ENCODE measurements around the gene TMEM30B.
"Not testable (repeated sequence)": the region's sequence is repeated elsewhere in the genome, so short reads cannot be mapped to it uniquely, and the experiment has no call there.

TMEM30B gene

DNA sequence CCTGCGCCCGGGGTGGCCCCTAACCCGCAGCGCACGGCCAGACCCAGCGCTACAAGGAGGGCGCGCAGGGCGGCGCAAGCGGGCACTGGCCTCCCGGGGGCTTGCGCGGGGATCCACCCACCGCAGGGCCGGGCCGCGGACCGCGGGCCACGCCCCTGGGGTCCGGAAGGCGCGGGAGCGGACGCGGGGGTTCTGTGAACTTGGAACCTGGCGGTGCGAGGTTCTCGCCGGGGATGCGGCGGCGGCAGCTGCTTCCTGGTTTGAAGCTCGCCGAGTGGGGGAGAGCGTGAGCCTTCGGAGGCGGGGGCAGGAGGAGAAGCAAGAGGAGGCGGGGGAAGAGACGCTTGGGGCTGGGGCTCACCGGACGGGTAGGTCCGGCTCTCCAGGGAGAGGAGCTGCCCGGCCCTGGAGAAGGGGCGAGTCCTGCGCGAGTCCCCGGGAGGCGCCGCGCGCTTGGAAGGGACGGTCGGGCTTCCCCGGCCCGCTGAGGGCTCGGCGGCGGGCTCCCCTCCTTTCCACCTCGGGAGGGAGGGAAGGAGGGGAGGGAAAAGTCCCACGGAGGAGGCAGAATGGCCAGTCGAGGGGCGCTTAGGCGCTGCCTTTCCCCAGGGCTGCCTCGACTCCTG lies 40.4 kb upstream of the TMEM30B start, which contains the start of gene PRKCH:
Gene PRKCH (plus strand): TSS at position 195 of the 626 bp plus-strand sequence. CDS start 523 bp downstream, outside the sequence.
- no peaks in the 10 kb centered on the region for H3K79me2 ChIP-seq (ENCODE audit: insufficient read depth, low read length)
- H3K4me3 ChIP-seq (ENCODE audit: low read depth, low read length, poor library complexity, severe bottlenecking), result no peak within 1 kb of the TSS
- no peak within 1 kb of the TSS for H3K27ac ChIP-seq (ENCODE audit: low read depth, low read length, poor library complexity, severe bottlenecking)
- H2AFZ ChIP-seq (ENCODE audit: low read length), result no peak within 1 kb of the TSS
- TF ChIP-seq EZH2 (IDR thresholded peaks at IDR 0.05; ENCODE audit: borderline replicate concordance, low read length) (no peak), CTCF (IDR thresholded peaks at IDR 0.05; ENCODE audit: low read length) (no peak)
- no peaks in the 10 kb centered on the region for H3K9me3 ChIP-seq (ENCODE audit: low read length)
- no peak within 1 kb of the TSS for H3K9ac ChIP-seq (ENCODE audit: low read length)
- H3K36me3 ChIP-seq (ENCODE audit: insufficient read depth, low read length), result no peaks in the 10 kb centered on the region
- no peak within 1 kb of the TSS for H3K4me2 ChIP-seq (ENCODE audit: low read length)
- no peaks in the 10 kb centered on the region for H3K27me3 ChIP-seq (ENCODE audit: insufficient read depth, low read length)
- no peaks in the 10 kb centered on the region for H4K20me1 ChIP-seq (ENCODE audit: insufficient read depth, low read length)
- H3K9me2 ChIP-seq (ENCODE audit: low read depth, low read length), result no peaks in the 10 kb centered on the region
- no peaks in the 10 kb centered on the region for H3F3A ChIP-seq (ENCODE audit: insufficient read depth, low read length)
- no peaks in the 10 kb centered on the region for H3K4me1 ChIP-seq (ENCODE audit: insufficient read depth, low read length, severe bottlenecking)

DNA sequence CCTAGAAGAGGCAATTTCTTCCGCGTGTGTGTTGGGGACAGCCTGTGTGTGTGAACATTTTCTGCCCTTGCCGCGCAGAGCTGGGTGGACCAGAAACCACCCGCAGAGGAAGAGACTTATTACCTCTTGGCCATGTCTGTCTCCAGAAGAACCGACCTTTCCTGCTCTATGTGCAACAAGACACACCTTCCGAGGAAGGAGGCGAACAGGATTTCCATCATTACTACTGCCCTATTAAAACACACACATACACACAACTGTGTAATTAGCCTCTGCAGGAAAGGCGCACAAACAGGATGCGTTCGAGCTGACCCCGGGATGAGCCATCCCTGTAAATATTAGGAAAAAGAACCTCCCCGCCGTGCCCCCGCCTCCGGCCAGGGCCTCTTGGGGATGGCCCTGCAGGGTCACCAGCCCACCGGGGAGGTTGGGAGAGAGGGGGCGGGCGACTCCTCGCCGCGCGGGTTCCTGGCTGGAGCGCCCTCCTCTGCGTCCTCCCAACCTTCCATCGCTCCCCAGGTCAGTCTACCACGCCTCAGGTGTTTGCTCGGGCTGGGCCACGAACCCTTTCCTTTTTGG lies 39.8 kb upstream of the TMEM30B start:
- no peak overlapping the region for H3K27ac ChIP-seq (ENCODE audit: low read depth, low read length, poor library complexity, severe bottlenecking)
- H3K9ac ChIP-seq (ENCODE audit: low read length), result no peak overlapping the region
- no peaks in the 10 kb centered on the region for H3K36me3 ChIP-seq (ENCODE audit: insufficient read depth, low read length)
- no peaks in the 10 kb centered on the region for H3K27me3 ChIP-seq (ENCODE audit: insufficient read depth, low read length)
- H3K79me2 ChIP-seq (ENCODE audit: insufficient read depth, low read length), result no peaks in the 10 kb centered on the region
- H3K4me1 ChIP-seq (ENCODE audit: insufficient read depth, low read length, severe bottlenecking), result no peaks in the 10 kb centered on the region
- TF ChIP-seq EZH2 (IDR thresholded peaks at IDR 0.05; ENCODE audit: borderline replicate concordance, low read length) (no peak), CTCF (IDR thresholded peaks at IDR 0.05; ENCODE audit: low read length) (no peak)
- H4K20me1 ChIP-seq (ENCODE audit: insufficient read depth, low read length), result no peaks in the 10 kb centered on the region
- H3K4me2 ChIP-seq (ENCODE audit: low read length), result no peak overlapping the region
- no peak overlapping the region for H2AFZ ChIP-seq (ENCODE audit: low read length)
- no peaks in the 10 kb centered on the region for H3K9me2 ChIP-seq (ENCODE audit: low read depth, low read length)
- no peaks in the 10 kb centered on the region for H3K9me3 ChIP-seq (ENCODE audit: low read length)
- H3K4me3 ChIP-seq (ENCODE audit: low read depth, low read length, poor library complexity, severe bottlenecking), result no peak overlapping the region
- no peaks in the 10 kb centered on the region for H3F3A ChIP-seq (ENCODE audit: insufficient read depth, low read length)

DNA sequence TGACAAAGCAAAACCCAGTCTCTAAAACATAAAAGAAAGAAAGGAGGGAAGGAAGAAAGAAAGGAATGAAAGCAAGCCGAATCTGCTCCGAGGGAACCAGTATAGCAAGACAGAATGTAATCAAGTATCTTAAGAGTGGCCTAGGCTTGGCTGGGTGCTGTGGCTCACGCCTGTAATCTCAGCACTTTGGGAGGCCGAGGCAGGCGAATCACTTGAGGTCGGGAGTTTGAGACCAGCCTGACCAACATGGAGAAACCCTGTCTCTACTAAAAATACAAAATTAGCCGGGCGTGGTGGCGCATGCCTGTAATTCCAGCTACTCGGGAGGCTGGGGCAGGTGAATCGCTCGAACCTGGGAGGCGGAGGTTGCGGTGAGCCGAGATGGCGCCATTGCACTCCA lies 39.0 kb upstream of the TMEM30B start:
- not testable (repeated sequence) for H3K79me2 ChIP-seq (ENCODE audit: insufficient read depth, low read length); H3F3A ChIP-seq (ENCODE audit: insufficient read depth, low read length); H3K4me3 ChIP-seq (ENCODE audit: low read depth, low read length, poor library complexity, severe bottlenecking); H3K9ac ChIP-seq (ENCODE audit: low read length); H3K9me2 ChIP-seq (ENCODE audit: low read depth, low read length); H3K4me1 ChIP-seq (ENCODE audit: insufficient read depth, low read length, severe bottlenecking); H3K27ac ChIP-seq (ENCODE audit: low read depth, low read length, poor library complexity, severe bottlenecking); H3K4me2 ChIP-seq (ENCODE audit: low read length); H3K36me3 ChIP-seq (ENCODE audit: insufficient read depth, low read length); H4K20me1 ChIP-seq (ENCODE audit: insufficient read depth, low read length); H2AFZ ChIP-seq (ENCODE audit: low read length); H3K9me3 ChIP-seq (ENCODE audit: low read length); H3K27me3 ChIP-seq (ENCODE audit: insufficient read depth, low read length)

- Histone ChIP-seq H3K36me3 (ENCODE audit: insufficient read depth, low read length) (no peaks in the 10 kb centered on the region), H4K20me1 (ENCODE audit: insufficient read depth, low read length) (no peaks in the 10 kb centered on the region), H3K4me2 (ENCODE audit: low read length) (no peak overlapping the region), H2AFZ (ENCODE audit: low read length) (no peak overlapping the region), H3K79me2 (ENCODE audit: insufficient read depth, low read length) (no peaks in the 10 kb centered on the region), H3K4me1 (ENCODE audit: insufficient read depth, low read length, severe bottlenecking) (no peaks in the 10 kb centered on the region), H3K9me3 (ENCODE audit: low read length) (no peaks in the 10 kb centered on the region), H3K4me3 (ENCODE audit: low read depth, low read length, poor library complexity, severe bottlenecking) (no peak overlapping the region), H3K9ac (ENCODE audit: low read length) (no peak overlapping the region), H3K27ac (ENCODE audit: low read depth, low read length, poor library complexity, severe bottlenecking) (no peak overlapping the region), H3F3A (ENCODE audit: insufficient read depth, low read length) (no peaks in the 10 kb centered on the region), H3K9me2 (ENCODE audit: low read depth, low read length) (no peaks in the 10 kb centered on the region), H3K27me3 (ENCODE audit: insufficient read depth, low read length) (no peaks in the 10 kb centered on the region)
- no peak for TF ChIP-seq EZH2 (IDR thresholded peaks at IDR 0.05; ENCODE audit: borderline replicate concordance, low read length)
These were observed 38.6 kb upstream of the TMEM30B start for GRCh38 chr14:61319706-61320105.

All from OCI-LY1 (cell line).